ENCODE measurements around the gene PROZ.

PROZ gene

DNA sequence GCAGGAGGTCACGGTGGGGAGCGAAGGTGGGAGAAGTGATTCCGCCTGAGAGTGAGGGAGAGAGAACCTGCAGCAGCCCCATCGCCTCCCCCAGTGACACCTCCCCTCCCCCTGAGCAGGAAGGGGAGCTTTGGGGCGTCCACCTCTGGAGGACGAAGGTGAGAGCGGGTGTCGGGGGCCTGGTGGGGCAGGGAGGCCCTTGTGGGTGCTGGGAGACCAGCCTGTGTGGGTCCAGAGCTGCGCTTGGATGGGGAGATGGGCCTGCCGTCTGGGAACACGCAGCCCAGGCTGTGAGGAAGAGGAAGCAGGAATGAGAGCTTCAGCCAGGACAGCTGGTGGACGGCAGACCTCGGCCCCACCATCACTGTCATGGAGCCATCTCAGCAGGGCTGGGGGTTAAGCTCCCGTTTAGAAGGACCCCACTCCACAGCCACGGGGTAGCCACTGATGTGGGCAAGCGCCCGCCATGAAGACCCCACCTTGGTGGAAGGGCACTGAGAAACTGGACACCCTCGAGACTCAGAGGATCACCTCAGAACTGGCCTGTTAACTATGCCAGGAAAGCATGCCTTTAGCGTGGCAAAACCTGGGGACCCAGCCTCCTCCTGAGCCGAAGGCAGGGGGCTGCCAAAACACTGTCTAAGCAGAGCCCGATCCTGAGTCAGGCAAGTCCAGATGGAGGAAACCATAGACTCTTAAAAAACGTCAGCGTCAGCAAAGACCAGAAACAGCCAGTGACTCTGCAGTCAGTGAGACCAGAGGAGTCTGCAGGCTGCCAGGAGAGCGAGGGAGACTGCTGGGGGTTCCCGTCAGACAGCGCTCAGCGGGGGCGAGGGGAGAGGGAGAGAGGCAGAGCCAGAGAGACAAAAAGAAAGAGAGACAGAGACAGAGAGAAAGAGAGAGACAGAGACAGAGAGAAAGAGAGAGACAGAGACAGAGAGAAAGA, 6.4 kb upstream of the PROZ start:
- H3K36me3 ChIP-seq (replicated peaks; ENCODE audit: low read depth, low read length), result no peaks in the 10 kb centered on the region
- no peak overlapping the region for H2AFZ ChIP-seq (ENCODE audit: low read depth, low read length)
- TF ChIP-seq EZH2phosphoT487 (IDR thresholded peaks at IDR 0.05; ENCODE audit: low read depth), result no peak
- TF ChIP-seq, protein P1, sequence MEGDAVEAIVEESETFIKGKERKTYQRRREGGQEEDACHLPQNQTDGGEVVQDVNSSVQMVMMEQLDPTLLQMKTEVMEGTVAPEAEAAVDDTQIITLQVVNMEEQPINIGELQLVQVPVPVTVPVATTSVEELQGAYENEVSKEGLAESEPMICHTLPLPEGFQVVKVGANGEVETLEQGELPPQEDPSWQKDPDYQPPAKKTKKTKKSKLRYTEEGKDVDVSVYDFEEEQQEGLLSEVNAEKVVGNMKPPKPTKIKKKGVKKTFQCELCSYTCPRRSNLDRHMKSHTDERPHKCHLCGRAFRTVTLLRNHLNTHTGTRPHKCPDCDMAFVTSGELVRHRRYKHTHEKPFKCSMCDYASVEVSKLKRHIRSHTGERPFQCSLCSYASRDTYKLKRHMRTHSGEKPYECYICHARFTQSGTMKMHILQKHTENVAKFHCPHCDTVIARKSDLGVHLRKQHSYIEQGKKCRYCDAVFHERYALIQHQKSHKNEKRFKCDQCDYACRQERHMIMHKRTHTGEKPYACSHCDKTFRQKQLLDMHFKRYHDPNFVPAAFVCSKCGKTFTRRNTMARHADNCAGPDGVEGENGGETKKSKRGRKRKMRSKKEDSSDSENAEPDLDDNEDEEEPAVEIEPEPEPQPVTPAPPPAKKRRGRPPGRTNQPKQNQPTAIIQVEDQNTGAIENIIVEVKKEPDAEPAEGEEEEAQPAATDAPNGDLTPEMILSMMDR (IDR thresholded peaks at IDR 0.05; ENCODE audit: low read depth, low read length), result no peak
- 0 out of 2 replicates have a peak, but pooled peaks cover 11% of the 10 kb centered on the region for H3K9me3 ChIP-seq (ENCODE audit: insufficient read depth, low read length)
- H3K27me3 ChIP-seq (ENCODE audit: low read depth, low read length), result peaks cover 7% of the 10 kb centered on the region; the same call in 1 of the 2 replicates
- H3K79me2 ChIP-seq (ENCODE audit: low read length), result no peaks in the 10 kb centered on the region
- no peak overlapping the region for H3K4me2 ChIP-seq (ENCODE audit: low read length)
- no peak overlapping the region for H3K27ac ChIP-seq (ENCODE audit: low read length)
- no peaks in the 10 kb centered on the region for H4K20me1 ChIP-seq (ENCODE audit: insufficient read depth, low read length)
- H3K4me1 ChIP-seq (ENCODE audit: low read length), result peaks cover 6% of the 10 kb centered on the region
- no peak overlapping the region for H3K4me3 ChIP-seq (ENCODE audit: low read length)
- H3K9ac ChIP-seq (ENCODE audit: low read length), result no peak overlapping the region

DNA sequence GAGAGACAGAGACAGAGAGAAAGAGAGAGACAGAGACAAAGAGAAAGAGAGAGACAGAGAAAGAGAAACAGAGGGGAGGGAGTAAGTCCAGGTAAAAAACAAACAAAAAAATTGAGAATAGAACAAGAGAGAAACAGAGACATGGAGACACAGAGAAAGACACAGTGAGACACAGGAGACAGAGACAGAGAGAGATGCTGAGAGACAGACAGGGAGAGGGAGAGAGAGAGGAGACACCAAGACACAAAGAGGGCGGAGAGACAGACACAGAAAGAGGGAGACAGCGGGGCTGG, 5.8 kb upstream of the PROZ start:
- TF ChIP-seq EZH2phosphoT487 (IDR thresholded peaks at IDR 0.05; ENCODE audit: low read depth), result no peak
- TF ChIP-seq, protein P1 (IDR thresholded peaks at IDR 0.05; ENCODE audit: low read depth, low read length), result no peak
- H3K4me3 ChIP-seq (ENCODE audit: low read length), result no peak overlapping the region
- H3K27ac ChIP-seq (ENCODE audit: low read length), result no peak overlapping the region

DNA sequence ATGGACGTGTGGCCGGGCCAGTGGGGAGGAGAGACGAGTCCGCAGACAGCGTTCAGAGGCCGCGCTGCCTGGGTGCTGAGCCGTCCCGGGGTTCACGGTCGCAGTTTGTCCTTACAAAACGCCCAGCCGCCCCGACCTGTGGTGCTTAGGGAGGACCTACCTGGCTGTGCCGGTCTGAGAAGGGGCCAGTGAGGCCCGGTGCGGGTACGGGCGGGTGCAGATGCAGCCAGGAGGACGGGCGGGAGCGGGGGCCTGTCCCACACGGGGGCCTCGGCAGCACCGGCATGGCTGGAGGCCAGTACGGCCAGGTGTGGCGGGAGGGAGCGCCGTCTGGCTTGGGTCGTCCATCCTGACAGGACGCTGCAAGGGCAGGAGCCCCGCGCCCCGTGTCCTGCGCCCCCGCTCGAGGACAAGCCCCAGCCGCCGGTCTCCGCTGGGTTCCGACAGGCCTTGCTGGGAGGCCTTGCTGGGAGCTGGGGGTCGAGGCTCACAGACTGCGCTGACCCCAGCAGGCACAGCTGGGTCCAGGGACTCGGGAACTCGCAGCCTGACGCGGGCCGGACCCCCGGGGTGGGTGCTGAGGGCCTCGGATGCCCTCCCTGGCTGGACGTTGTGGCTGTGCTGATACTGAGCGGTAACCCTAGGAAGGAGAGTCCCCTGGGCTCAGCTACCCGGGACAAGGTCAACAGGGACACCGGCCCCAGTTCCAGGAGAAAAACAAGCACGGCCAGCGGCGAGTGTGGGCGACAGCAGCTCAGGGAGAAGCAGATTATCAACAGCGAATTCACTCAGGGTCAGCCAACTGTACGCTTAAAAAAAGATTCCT, 5.3 kb upstream of the PROZ start:
- Histone ChIP-seq H2AFZ (ENCODE audit: low read depth, low read length) (no peak overlapping the region; the same call in 1 of the 2 replicates), H3K4me1 (ENCODE audit: low read length) (peaks cover 6% of the 10 kb centered on the region), H3K36me3 (replicated peaks; ENCODE audit: low read depth, low read length) (no peaks in the 10 kb centered on the region), H3K9me3 (ENCODE audit: insufficient read depth, low read length) (0 out of 2 replicates have a peak, but pooled peaks cover 11% of the 10 kb centered on the region), H3K79me2 (ENCODE audit: low read length) (no peaks in the 10 kb centered on the region), H3K4me2 (ENCODE audit: low read length) (peak overlapping the region; percentile 89), H3K27ac (ENCODE audit: low read length) (no peak overlapping the region), H4K20me1 (ENCODE audit: insufficient read depth, low read length) (no peaks in the 10 kb centered on the region), H3K4me3 (ENCODE audit: low read length) (peak overlapping the region; percentile 73), H3K27me3 (ENCODE audit: low read depth, low read length) (peaks cover 9% of the 10 kb centered on the region), H3K9ac (ENCODE audit: low read length) (peak overlapping the region; percentile 23; the same call in 1 of the 2 replicates)
- no peak for TF ChIP-seq EZH2phosphoT487 (IDR thresholded peaks at IDR 0.05; ENCODE audit: low read depth)
- TF ChIP-seq, protein P1 (IDR thresholded peaks at IDR 0.05; ENCODE audit: low read depth, low read length), result no peak

More for the DNA sequence above, 5.8 kb upstream of the PROZ start:
- no peak overlapping the region for H2AFZ ChIP-seq (ENCODE audit: low read depth, low read length)
- H4K20me1 ChIP-seq (ENCODE audit: insufficient read depth, low read length), result no peaks in the 10 kb centered on the region
- no peak overlapping the region for H3K4me2 ChIP-seq (ENCODE audit: low read length)
- peaks cover 9% of the 10 kb centered on the region for H3K27me3 ChIP-seq (ENCODE audit: low read depth, low read length)
- H3K9me3 ChIP-seq (ENCODE audit: insufficient read depth, low read length), result 0 out of 2 replicates have a peak, but pooled peaks cover 11% of the 10 kb centered on the region
- no peaks in the 10 kb centered on the region for H3K36me3 ChIP-seq (replicated peaks; ENCODE audit: low read depth, low read length)
- H3K9ac ChIP-seq (ENCODE audit: low read length), result no peak overlapping the region
- H3K4me1 ChIP-seq (ENCODE audit: low read length), result peaks cover 6% of the 10 kb centered on the region
- H3K79me2 ChIP-seq (ENCODE audit: low read length), result no peaks in the 10 kb centered on the region
